ENCODE data around the gene TOP1.
"Not testable (repeated sequence)": the region's sequence is repeated elsewhere in the genome, so short reads cannot be mapped to it uniquely, and the experiment has no call there.

Gene TOP1

GRCh38 chr20:41131594-41132387 lies 103.2 kb downstream of the TOP1 start:
- no peak for DNase-seq (ENCODE audit: low read depth, low spot score)

GRCh38 chr20:41132388-41132775 lies 103.8 kb downstream of the TOP1 start:
- DNase-seq (ENCODE audit: low read depth, low spot score) = not testable (repeated sequence)

GRCh38 chr20:41133709-41134361 lies 105.2 kb downstream of the TOP1 start:
- DNase-seq (ENCODE audit: low read depth, low spot score) = no peak

- no peak for DNase-seq (ENCODE audit: low read depth, low spot score)
Measured at GRCh38 chr20:41134362-41135186, 106.0 kb downstream of the TOP1 start.

DNA sequence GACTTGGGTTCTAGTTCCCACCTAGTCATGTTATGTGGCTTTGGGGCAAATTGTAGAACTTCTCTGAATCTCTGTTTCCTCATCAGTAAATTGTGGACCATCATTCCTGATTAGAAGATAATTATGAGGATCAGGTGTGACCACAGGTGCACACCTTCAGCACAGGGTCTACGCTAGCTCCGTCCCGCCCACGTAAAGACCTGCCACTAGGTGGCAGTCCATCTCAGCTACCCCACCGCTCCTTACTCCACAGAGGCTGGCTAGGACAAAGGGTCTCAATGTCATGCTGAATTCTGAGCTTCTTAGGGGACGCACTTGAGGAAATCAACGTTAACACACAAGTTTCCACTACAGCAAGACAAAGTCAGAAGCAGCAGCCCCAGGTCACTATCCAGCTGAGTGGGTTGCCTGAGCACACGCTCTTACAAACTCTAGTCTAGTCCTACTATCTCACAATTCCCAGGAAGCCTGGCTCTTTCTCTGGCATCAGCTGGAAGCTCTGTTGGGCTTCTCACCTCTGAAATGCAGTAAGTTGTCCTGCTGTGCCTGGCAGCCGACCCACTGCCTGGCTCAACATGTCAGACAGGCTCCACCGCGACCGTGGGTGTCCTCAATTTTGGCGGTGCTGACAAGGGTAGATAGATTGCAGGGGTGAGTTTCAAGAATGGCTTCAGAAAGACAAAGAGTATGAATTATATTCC lies 106.7 kb downstream of the TOP1 start:
- no peak for DNase-seq (ENCODE audit: low read depth, low spot score)

DNA sequence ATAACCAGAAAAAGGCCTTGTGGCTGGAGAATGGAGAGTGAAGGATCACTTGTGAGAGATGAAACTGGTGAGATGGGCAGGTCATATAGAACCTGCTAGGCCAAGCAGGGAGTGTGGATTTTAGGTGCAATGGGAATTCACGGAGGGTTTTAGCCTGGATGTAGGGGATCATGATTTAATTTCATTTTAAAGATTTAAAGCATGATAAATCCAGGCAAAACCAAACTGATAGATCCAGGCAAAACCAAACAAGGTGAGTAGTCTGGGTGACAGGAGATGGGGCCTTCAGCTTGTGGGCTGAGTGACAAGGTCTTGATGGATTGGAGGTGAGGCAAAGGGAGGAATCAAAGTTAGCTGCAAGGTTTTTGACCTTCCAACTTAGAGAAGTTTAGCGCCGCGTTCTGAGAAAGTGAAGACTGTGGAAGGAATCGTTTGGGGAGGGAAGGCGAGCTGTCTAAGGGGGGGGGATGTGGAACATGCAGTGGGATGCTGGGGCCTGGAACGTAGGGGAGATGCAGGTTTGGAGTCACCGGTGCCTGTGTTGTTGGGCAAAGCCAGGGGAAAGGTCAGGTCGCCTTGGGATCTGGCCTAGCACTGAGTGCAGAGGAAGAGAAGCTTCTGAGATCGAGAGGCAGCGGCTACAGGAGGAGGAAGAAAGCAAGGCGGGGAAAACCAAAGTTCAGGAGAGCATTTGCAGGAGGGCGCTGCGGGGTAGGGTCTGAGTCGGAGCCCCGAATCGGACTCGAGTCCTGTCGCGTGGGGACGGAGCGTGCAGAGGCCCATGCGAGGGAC lies 107.5 kb downstream of the TOP1 start:
- DNase-seq (ENCODE audit: low read depth, low spot score) = no peak

- peak; percentile 50 for DNase-seq (ENCODE audit: low read depth, low spot score)
Measured at GRCh38 chr20:41136680-41137613, 108.3 kb downstream of the TOP1 start, which contains the start of gene PLCG1. PLCG1 (plus strand) TSS chr20:41137543; CDS start chr20:41137642, 99 bp downstream.

DNA sequence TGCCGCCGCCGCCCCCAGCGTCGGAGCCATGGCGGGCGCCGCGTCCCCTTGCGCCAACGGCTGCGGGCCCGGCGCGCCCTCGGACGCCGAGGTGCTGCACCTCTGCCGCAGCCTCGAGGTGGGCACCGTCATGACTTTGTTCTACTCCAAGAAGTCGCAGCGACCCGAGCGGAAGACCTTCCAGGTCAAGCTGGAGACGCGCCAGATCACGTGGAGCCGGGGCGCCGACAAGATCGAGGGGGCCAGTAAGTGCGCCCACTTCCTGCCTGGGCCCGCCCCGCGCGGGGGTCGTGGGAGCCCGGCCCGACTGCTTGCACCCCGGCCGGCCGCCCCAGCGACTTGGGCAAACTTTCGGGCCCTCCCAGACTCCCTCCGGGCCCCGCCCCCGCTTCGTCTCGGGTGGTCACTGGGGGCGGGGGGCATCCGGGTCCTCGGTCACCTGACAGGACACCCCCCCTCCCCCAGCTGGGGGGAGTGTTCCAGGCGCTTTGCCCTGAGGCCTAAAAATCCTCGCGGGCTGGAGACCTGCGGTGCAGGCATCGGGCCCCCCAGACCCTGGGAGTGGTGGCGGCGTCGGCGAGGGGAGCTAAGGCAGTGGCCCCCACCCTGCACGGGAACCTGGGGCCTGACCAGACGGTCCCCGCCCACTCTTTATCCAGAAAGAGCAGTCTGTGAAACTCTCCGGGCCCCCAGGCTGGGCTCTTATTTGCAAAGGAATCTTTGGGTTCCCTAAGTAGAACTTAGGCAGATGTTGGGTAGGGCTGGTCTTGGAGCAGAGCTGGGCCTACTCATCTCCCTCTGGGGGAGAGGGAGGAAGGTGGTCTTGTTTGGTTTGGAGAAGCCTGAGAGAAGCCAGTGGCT lies 109.2 kb downstream of the TOP1 start:
- peak; percentile 32 for DNase-seq (ENCODE audit: low read depth, low spot score)

DNA sequence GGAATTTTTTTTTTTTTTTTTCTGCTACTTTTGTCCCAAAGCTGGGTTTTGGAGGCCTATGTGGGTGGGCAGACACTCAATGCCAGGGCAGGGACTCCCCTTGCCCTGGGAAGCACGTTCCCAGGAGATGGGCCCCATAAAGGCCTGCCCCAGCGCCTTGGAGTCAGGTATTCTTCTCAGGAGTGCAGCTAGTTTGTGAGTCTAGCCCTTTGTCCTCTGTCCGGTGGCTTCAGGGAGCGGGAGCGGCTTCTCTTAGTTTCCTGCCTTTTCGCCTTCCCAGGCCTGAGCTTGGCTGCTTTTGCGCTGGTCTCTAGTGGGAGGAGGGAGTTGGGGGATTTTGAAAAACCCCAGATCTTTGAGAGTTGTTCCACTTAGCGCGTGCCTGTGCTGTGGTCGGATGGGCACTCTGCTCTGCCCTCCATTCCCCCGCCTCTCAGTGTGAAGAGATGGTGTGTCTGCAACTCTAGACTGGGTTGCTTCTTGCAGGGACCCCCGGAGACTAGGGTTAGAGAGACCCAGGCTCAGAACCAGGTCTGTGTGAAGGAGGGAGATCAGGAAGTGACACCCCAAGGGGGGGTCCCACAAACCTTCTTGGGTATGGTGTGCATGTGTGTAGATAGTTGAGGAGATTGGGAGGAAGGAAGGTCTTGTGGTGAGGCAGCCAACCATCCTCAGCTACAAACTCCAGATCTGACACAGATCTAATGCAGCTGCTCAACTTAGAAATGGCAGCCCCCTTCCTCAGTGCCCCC lies 110.0 kb downstream of the TOP1 start:
- no peak for DNase-seq (ENCODE audit: low read depth, low spot score)

DNA sequence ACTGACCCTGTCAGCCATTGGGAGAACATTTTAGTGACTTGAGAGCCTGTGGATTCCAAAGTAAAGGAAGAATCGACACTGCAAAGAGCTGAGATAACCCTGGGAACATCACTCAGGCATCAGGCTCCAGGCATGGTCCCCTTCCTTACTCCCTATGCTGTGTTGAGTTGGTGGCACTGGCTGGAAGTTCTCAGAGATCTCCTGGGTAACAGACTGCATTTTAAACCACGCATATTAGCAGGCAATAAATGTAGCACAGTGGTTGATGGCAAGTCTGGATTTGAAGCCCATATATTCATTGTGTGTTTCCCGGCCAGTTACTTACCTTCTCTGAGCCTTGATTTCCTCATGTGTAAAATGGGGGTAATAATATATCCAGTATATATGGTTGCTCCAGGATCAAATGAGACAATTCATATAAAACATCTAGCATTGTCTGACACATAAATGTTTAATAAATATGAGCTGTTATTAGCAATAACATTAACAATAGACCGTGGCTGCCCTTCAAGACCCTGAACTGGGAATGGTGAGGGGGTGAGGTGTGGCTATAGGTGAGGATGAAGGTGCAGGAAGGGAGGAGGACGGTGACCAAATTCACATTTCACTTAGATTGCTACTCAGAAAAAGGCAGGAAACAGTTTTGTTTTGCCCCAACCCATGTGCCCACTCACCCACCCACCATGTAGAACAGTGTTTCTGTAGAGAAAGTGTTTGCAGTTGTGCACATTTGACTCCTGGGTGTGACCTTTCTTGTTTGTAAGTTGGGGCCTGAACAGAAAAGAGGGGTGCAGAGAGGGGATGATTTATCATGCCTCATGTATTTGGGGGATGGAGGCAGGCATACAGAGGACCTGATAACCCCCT lies 110.8 kb downstream of the TOP1 start:
- no peak for DNase-seq (ENCODE audit: low read depth, low spot score)

- no peak for DNase-seq (ENCODE audit: low read depth, low spot score)
Measured at GRCh38 chr20:41140226-41141133, 111.9 kb downstream of the TOP1 start.

DNA sequence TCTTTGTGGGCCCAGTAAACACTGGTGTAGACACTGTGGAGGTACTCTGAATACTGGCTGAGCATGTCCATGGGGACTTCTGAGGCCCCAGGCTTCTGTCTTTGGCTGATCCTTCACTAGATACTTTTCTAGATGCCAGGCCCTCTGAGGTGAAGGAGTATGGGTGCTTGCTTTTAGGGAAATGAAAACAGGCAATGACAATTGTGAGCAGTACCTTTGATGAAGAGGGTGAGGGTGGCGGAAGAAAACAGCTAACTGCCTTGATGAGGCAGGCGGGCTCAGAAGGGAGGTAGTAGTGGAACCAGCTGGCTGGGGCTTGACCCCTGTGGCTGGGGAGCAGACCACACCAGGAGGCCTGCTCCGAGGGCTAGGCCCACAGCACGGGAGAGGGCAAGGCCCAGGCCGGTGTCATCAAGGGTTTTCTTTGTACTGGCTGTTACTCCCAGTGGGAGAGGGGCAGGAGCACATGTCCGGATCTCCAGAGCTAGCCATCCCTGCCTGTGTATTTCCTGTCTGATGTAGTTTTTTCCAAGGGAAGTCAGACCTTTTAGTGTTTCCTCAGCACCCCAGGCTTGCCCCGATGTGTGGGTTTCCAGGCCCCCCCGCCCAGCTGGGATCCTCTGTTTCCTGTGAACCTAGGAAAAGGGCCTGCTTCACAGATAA lies 112.7 kb downstream of the TOP1 start:
- DNase-seq (ENCODE audit: low read depth, low spot score) = peak; percentile 40

DNA sequence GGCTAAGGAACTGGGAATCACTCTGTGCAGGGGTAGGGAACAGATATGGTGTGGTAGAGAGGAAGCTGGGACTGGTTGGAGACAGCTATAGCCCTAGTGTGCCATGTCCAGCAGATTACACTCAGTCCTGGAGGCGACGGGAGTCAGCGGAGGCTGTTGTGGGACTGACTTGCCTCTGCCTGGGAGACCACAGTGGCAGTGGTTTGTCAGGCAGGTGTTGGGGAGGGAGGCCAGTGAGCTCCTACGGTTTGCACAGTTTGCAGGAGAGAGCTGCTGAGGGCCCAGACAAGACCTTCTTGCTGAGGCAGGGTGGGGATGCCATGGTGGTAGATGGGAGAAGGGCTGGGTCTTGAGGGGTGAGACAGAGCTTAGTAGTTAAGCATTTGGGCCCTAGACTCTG lies 113.6 kb downstream of the TOP1 start:
- no peak for DNase-seq (ENCODE audit: low read depth, low spot score)

DNA sequence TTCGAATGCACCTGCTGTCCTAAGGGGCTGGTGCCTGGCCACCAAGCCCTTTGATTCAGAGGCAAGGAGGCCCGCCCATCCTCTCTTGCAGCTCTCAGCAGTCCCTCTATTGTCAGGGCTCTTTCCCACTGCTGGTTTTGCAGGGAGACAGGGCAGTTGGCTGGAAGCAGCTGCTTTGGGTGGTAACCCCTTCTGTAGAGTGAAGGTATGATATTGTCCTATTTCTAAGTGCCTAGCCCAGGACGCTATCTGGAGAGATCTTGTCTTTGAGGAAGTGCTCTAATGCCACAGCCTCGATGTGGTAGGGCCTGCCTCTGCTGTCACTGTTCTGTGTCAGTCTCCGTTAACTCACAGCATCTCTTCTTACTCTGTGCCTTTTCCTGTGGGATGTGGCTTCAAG lies 114.3 kb downstream of the TOP1 start:
- no peak for DNase-seq (ENCODE audit: low read depth, low spot score)

DNA sequence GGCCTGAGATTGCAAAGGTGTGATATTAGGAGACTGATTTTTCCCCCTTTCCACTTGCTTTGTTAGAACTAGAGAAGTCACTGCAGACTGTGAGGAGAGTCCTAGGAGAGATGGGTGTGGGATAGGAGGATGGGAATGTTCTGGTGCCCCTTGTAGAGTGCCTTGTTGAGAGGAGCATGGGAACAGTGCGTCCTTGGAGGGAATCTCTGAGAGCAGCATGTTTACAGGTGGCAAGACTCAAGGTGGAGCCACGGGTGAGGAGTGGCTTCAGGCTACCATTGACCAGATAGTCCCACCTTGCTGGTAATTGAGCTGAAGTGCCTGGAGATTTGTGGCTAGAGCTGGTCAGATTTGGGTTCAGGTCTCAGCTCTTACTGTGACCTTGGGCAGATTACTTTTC lies 114.7 kb downstream of the TOP1 start:
- DNase-seq (ENCODE audit: low read depth, low spot score) = no peak

Data from smooth muscle cell of the brain vasculature (primary cell).